GM18498 (cell line): Measurements from ENCODE around the gene HAP1.

ENCODE experiments used
- ATAC-seq: cut with Tn5 transposase; IDR thresholded peaks from one replicate; pipeline ENCODE4 v1.9.1; 2021; ENCODE audit warnings: mild to moderate bottlenecking, moderate library complexity; ENCODE audit not compliant: unreplicated experiment

The HAP1 gene

DNA sequence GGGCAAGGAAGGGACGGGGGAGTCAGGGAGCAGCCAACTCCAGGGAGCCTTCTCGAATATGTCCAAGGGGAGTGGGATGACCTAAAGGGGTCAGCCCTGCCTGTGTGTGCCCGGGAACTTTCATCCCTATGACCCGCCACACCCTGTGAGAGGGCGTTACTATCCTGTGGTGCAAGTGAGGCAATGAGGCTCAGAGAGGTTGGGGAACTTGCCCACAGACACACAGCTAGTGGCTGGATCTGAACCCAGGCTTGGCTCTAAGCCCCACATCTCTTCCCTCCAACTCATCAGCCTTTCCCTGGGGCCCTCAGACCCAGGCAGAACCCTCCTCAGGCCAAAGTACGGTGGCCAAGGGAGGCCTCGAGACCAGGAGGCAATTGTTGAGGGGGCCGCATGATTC is 28.9 kb upstream of the HAP1 start:
- ATAC-seq = no peak

DNA sequence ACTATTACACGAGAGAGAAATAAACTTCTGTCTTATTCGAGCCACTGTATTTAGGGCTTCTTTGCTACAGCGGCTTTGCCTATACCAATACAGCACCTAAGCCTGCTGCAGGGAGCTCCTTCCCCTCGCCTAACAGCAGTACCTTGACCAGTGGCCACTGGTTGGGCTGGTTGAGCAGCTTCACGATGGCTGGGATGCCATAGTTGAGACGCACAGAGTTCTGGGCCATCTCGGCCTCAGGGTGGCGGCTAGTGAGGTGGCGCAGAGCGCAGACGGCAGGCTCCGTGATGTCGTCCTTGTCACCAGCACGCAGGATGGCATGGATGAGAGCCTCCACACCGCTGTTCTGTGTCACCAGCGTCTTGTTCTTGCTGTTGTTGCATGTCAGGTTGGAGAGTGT is 28.4 kb upstream of the HAP1 start:
- ATAC-seq = no peak

DNA sequence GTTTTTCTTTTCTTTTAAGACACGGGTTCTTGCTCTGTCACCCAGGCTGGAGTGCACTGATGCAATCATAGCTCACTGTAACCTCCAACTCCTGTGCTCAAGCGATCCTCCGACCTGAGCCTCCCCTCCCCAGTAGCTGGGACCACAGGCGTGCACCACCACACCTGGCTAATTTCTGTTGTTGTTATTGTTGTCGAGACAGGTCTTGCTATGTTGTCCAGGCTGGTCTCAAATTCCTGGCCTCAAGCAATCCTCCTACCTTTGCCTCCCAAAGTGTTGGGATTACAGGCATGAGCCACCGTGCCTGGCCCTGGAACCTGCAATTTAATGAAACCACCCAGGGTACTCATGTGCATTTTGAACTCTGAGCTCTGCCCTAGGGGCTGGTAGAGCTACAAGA is 27.9 kb upstream of the HAP1 start:
- ATAC-seq = no peak

DNA sequence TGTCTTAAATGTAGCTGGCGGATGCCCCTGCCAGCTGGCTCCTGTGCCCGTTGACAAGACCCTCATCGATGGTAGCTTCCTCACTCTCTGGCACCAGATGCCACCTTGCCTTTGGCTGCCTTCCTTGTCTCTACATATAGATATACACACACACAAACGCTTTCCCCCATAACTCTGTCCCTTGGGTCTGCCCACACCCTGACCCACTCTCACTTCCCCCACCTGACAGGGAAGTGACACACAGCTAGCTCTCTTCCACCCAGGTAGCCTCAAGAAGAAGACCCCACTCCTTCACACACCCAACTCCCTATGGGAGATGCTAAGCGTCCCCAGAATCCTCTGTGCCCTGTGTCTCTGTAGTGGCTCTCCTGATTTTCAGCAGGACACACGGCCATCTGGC is 26.4 kb upstream of the HAP1 start:
- no peak for ATAC-seq

DNA sequence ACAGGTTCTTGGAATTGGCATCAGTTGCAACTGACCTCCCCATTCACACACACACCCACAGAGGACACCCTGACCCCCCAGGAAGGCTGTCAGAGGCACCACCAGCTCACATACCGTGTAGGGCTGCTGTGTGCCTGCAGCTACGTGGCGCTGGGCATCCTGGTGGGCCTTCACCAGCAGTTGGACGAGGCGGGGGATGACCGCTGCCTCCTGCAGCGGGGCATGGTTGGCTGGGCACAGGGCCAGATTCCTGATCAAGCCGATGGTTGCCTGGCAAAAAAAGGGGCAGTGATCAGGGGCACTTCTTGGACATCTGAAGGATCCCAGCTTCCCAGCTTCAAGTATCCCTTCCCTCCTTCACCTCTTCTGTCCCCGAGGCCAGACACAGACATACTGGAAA is 24.2 kb upstream of the HAP1 start:
- ATAC-seq = no peak

DNA sequence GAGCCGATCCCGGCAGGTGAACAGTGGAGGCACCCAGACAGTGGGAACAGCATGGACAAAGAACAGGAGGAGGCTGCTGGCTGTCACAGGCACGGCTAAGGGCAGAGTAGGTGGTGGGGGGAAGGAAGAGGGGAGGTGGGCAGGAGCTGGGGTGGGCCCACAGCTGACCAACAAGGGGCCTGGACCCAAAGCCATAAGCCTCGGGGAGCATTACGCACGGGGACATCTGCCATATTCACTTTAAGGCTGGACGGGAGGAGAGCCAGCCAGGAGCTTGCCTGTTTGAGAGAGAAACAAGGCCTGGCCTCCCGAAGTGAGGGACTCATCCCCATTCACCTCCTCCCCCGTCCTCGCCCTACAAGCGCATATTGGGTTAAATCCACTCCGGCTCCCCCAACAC is 19.6 kb upstream of the HAP1 start:
- ATAC-seq = no peak

DNA sequence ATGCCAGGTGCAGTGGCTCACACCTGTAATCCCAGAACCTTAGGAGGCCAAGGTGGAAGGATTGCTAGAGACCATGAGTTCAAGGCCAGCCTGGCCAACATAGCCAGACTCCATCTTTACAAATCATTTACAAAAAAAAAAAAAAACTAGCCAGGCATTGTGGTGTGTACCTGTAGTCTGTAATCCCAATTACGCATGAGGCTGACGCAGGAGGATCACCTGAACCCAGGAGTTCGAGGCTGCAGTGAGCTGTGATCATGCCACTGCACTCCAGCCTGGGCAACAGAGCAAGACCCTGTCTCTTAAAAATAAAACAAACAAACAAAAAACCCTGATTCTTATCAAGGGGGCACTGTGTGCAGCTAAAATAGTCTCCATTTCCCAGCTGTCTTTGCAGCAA is 16.8 kb upstream of the HAP1 start:
- ATAC-seq = no peak

DNA sequence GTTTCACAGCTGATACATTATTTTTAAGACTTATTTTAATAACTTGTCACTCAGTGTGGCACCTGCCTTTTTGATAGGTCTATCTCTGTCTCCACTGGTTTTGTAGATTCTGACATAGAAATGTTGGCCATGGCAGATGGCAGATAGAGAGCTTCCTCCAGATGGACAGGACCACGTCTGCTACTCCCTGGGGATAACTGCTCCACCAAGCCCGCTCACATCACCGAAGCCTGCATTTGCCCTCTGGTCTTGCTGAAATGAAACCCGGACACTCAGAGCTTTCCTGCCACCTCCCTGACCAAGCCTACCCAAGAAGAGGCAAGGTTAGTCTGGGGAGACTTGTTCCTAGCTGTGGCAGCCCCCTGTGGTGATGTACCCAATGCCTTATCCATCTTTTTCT is 16.4 kb upstream of the HAP1 start:
- no peak for ATAC-seq

DNA sequence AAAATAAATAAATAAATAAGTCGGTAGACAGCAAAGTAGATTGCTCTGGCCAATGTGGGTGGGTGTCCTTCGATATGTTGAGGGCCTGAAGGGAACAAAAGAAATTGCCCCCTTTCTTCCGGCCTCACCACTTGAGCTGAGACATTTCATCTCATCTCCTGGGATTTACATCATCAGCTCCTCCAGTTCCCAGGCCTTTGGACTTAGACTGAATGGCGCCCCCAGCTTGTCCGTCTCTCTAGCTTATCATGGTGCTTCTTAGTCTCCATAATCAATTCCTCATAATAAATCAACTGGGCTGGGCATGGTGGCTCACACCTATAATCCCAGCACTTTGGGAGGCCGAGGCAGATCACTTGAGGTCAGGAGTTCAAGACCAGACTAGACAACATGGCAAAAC is 13.8 kb upstream of the HAP1 start:
- ATAC-seq = no peak

DNA sequence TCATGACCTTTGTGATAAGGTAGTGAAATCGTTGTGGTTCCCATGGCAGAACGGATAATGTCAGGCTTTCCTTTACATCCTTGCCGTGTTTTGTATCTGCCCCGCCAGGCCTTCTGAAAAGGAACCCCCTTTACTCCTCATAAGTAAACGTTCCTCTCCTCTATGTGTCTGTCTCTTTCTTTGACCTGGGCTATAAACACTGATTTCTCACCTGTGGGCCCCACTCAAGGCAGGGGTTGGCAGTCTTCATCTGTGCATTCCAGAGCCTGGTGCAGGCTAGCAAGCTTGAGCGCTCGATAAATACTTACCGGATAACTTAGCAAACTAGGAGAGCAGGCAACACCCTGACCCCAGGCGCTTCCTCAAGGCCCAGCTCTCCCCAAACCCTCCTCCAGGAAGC is 7.3 kb upstream of the HAP1 start:
- no peak for ATAC-seq

DNA sequence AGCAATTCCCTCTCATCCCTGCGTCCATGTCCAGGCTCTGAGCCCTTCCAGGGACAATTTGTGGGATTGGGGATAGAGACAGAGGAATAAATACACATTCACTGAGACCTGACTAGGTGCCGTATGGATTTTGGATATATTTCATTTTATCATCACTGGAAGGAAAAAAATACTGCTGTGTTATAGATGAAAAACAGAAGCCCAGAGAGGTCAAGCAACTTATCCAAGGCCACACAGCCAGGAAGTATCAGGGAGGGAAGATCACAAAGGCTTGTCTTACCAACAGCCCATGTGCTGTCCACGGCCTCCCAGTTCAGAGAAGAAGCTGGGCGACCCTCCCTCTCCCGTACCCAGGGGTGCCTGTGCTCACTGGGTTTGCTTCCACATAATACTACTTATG is 6.1 kb upstream of the HAP1 start:
- no peak for ATAC-seq

DNA sequence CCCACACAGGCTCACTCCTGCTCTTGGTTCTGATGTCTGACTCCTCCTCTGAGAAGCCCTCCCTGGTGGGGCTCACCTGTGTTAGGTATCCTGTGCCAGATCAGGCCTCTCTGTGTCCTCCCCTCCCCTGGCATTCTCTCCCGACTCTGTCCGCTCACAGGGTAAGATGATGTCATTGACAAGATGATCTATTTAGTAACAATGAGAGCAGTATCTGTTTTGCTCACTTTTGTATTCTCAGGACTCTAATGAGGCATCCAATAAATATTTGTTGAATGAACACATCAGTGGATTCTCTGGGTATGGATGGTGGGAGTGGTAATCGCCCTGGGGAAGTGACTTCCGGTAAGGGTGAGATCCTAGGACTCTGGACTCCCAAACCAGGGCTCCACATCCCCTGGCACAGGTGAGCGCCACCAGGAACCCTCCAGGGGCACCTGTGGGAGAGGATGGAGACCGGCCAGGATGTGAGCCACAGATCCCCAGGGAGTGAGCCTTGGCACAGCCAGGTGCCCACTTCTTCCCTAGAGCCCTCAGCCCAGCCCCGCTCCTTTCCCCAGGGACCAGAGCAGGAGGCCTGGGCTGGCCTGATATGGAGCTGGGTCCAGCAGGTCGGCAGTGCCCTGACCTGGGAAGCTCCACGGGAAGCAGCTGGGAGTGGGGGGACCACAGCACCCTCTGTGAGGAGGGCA is 5.4 kb upstream of the HAP1 start:
- no peak for ATAC-seq

DNA sequence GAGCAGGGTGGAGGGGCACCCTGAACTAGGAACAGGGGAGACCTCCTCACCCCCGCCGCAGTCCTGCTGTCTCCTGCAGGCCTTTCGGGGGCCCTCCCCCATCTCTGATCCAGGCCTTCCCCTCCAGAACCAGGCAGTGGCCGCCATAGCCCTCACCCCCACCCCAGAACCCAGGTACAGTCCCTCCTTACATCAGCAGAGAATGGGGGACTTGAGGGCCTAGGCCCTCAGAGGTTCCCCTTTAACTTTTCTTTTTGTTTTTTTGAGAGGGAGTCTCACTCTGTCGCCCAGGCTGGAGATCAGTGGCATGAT is 4.3 kb upstream of the HAP1 start:
- ATAC-seq = no peak

DNA sequence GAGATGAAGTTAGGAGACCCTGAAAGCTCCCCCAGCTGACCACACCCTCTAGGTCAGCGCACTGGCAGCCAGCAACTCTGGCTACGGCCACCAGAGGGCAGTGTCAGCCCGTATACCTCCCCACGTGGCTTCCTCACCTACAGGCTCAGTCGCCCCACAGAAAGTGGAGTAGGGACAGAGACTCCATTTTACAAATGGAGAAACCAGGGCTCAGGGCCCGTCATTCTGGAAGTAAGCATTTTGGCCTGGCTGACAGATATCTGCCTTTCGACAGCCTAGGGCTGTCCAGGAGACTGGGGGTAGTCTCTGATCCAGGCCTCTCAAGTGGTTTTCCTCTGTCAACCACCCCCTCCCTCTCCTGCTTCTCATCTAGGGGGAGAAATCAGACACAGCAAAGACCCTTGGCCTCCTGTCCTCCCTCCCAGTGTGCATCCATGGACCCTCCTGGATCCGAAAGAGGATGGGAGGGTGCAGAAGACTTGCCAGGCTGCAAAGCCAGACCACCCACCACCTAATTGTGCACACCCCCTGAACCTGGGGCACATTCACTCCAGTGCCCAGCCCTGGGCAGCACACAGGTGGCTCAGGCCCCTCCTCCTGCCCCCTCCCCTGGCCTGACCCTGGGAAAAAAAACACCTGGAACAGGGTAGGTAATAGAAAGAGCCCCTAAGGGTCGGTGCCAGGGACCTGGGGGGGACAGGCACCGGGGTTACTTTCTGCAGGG is 3.8 kb upstream of the HAP1 start:
- ATAC-seq = no peak

DNA sequence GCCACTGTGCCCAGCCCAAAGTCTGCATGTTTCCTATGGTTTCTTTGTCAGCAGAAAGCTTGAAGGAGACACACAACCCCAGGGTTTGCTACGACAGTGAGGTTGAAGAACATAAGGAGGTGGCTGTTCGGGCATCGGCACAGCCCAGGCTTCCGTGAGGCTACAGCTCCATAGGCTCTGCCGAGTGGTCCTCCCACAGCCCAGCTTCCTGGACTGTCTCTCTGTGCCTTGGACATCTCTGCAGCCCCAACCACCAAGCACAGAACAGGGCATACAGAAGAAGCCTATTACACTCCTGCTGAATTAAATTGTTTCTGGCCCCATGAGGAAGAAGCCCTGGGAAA is 3.2 kb upstream of the HAP1 start:
- ATAC-seq = no peak

DNA sequence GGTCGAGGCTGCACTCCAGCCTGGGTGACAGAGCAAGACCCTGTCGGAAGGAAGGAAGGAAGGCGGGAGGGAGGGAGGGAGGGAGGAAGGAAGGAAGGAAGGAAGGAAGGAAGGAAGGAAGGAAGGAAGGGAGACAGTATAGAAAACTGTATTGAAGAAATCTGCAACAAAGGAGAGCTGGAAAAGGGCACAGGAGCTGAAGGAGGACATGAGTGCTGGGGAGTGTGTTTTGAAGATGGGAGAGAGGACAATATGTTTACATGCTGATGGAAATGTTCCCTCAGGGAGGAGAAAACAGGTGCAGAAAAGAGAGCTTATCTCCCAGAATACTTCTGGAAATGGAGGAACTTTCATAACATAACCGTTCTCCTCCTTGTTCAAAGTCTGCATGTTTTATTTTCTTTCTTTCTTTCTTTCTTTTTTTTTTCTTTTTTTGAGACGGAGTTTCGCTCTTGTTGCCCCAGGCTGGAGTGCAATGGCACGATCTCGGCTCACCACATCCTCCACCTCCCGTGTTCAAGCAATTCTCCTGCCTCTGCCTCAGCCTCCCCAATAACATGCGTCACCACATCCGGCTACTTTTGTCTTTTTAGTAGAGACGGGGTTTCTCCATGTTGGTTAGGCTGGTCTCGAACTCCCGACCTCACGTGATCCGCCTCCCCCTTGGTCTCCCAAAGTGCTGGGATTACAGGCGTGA is 2.7 kb upstream of the HAP1 start:
- no peak for ATAC-seq

DNA sequence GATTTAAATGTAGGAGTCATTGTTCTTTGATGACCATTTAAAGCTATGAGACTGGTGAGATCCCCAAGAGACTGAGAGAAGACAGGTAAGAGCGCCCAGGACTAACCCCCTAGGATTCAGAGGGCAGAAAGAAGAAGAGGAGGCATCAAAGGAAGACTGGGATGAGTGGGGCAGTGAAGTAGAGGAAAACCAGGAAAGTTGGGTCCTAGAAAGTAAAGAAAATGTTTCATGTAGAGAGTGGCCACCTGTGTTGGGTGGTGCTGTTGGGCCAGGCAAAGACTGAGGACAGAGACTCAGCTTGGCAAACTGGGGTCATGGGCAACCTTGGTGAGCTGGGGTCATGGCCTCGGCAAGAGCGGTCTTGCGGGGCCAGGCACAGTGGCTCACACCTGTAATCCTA is 1.3 kb upstream of the HAP1 start:
- ATAC-seq = no peak

DNA sequence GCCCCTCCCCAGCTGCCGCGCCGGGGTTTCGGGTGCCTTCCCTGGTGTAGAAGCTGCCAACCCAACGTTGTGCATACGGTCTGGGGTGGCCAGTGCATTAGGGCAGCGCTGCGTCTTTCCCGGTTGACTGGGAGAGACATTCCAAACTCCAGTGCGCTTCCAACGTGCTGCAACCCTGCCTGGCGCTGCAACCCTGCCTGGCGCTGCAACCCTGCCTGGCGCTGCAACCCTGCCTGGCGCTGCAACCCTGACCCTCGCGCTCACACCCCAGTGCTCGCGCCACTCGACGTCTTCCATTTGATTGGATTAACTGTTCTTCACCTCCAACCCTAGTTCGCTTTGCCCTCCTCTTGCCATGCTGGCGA is 488 bp upstream of the HAP1 start:
- no peak for ATAC-seq

DNA sequence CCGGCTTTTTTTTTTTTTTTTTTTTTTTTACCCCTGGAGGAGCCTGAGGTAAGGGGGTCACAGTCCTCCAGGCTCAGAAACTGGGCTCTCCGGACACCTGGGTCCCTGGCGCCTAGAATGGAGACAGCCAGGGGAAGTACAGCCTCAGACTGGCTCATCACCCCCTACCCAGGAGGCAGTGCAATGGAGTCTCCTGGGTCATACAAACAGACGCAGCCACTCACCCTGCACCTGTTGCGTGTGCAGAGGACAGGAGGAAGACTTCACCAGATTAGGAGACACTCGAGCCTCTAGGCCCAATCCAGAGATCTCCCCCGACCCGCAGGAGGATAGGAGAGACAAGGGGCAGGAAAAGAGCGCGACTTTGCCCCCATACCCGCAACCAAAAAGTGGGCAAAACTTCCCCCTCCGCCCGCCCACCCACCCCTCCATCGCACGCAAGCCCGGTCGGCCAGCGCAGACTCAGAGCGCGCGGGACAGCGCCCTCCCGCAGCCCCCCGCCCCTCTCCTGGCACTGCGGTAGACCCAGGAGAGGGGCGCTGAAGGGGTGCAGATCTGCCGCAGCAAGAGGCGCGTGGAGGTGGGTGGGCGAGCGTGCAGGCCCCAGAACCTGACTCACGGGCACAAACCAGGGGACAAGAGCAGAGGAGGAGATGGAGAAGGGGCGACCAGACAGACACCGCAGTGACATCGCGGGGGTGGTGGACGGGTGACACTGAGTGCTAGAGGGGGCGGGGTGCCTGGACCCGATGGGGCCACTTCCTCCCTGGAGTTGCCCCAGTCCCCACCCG is 900 bp downstream of the HAP1 start:
- no peak for ATAC-seq

DNA sequence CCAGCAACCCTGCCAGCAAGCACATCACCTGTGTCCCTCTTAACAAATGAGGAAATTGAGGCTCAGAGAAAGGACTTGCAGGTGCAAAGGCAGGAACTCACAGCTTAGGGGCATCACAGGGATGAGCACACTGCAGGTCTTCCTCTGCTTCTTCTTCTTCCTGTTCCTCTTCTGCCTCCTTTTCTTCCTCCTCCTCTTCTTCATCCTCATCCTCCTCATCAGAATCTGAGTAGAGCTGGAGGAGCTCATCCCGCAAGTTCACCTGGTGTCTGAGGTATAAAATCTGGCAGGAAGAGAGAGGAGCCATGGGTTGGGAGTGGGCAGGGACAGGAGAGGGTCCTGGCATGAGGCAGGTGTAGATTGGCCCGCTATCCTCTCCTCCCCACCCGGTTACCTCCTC is 2.6 kb downstream of the HAP1 start:
- no peak for ATAC-seq

DNA sequence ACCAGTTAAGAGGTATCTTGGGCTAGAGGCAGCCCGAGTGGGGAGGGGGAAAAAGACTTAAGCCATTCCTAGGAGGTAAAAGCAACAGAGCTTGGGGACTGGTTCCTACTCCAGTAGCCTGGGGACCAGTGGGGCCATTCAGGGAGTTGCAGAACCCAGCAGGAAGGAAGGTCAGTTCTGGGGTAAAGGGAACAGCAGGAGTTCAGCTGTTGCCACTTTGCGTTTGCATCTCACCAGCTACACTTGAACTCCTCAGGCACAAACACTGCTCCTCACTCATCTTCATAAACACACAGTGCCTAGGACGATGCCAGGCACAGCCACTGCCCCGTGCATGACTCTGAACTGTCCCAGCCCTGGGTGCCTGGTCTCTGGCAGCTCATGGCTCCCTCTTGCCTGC is 4.0 kb downstream of the HAP1 start:
- ATAC-seq = no peak

DNA sequence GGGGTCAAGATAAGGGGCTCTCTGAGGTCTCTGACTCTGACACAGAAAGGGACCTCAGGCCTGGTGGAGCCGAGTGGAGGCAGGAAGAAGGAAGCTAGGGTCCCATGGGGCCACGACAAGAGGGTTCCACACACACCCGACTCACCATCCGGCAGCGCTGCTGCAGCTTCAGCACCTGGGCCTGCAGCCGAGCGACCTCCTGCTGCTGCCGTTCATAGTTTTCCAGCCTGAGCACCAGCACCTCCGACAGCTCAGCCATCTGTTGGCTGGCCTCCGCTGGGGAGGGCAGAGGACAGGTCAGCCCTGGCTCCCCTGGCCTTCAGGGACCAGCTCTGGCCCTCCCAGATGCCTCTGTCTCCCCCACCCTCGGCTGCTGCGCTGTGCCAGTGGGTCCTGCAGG is 6.4 kb downstream of the HAP1 start:
- ATAC-seq = no peak
